Keratinocyte (primary cell): ENCODE measurements around the gene STK11. TPM values are rescaled to one million over a fixed set of nuclear protein-coding genes. Genes with fewer than 3 reads are reported as not detected.

Experiments used
- DNase-seq: peaks from one replicate; pipeline ENCODE4 v3.0.0-alpha.2; 2011; ENCODE audit warnings: low read depth, missing footprints, low spot score
- FAIRE-seq: peaks from 2 replicates; lab custom pipeline; 2011; peaks lifted over from hg19 to GRCh38; lab: Jason Lieb, UNC
- H2AFZ ChIP-seq: 2 replicates; pipeline ENCODE4 v1.6.0; 2012; ENCODE audit warnings: low read length, control low read depth, inconsistent platforms; ENCODE audit not compliant: control insufficient read depth
- H3K27ac ChIP-seq: 2 replicates; pipeline ENCODE4 v1.5.1; 2011; ENCODE audit warnings: low read length; ENCODE audit not compliant: control insufficient read depth, insufficient read depth
- H3K27me3 ChIP-seq: 3 replicates; pipeline ENCODE4 v1.6.0; 2011; ENCODE audit warnings: low read length; ENCODE audit not compliant: control insufficient read depth, insufficient read depth; ENCODE audit errors: extremely low read depth
- H3K36me3 ChIP-seq, 2 experiments: 2 replicates in 1 of 2; 3 replicates in 1 of 2; pipeline ENCODE4 v1.5.1; 2011; ENCODE audit warnings: low read length in 2 of 2, mild to moderate bottlenecking in 1 of 2; ENCODE audit not compliant: control insufficient read depth in 2 of 2, insufficient read depth in 2 of 2; ENCODE audit errors: extremely low read depth in 1 of 2
- H3K4me1 ChIP-seq: 3 replicates; pipeline ENCODE4 v1.5.1; 2011; ENCODE audit warnings: low read length; ENCODE audit not compliant: control insufficient read depth, insufficient read depth; ENCODE audit errors: extremely low read depth
- H3K4me2 ChIP-seq: 3 replicates; pipeline ENCODE4 v1.6.0; 2011; ENCODE audit warnings: low read depth, low read length; ENCODE audit not compliant: control insufficient read depth, insufficient read depth; ENCODE audit errors: extremely low read depth
- H3K4me3 ChIP-seq, 3 experiments: fragments of 200-600 bp in 1 of 3; sonication (generic) in 1 of 3; 2 replicates in 2 of 3; 3 replicates in 1 of 3; pipeline ENCODE4 v1.5.1; 2011 to 2016; ENCODE audit warnings: low read length in 3 of 3, mild to moderate bottlenecking in 3 of 3, control low read depth in 2 of 3, inconsistent platforms in 1 of 3, low read depth in 1 of 3, mixed read lengths in 1 of 3, mixed run types in 1 of 3, moderate library complexity in 1 of 3; ENCODE audit not compliant: control insufficient read depth in 2 of 3, insufficient read depth in 2 of 3; ENCODE audit errors: extremely low read depth in 1 of 3
- H3K79me2 ChIP-seq: 2 replicates; pipeline ENCODE4 v1.6.0; 2012; ENCODE audit warnings: low read length; ENCODE audit not compliant: control insufficient read depth, insufficient read depth
- H3K9ac ChIP-seq: 3 replicates; pipeline ENCODE4 v1.6.0; 2011; ENCODE audit warnings: low read length; ENCODE audit not compliant: control insufficient read depth, insufficient read depth; ENCODE audit errors: extremely low read depth
- H3K9me1 ChIP-seq: 3 replicates; pipeline ENCODE4 v1.6.0; 2011; ENCODE audit warnings: low read length; ENCODE audit not compliant: control insufficient read depth, insufficient read depth; ENCODE audit errors: extremely low read depth
- H3K9me3 ChIP-seq: 2 replicates; pipeline ENCODE4 v1.5.1; 2012; ENCODE audit warnings: low read depth, low read length; ENCODE audit not compliant: control insufficient read depth
- H4K20me1 ChIP-seq: 3 replicates; pipeline ENCODE4 v1.6.0; 2011; ENCODE audit warnings: low read length; ENCODE audit not compliant: control insufficient read depth, insufficient read depth; ENCODE audit errors: extremely low read depth
- EZH2 ChIP-seq: IDR thresholded peaks from one replicate; pipeline ENCODE4 v1.6.1; 2012; ENCODE audit warnings: inconsistent platforms, mild to moderate bottlenecking, low read length, moderate library complexity
- dilution Hi-C: fragments of 300-500 bp; cut with MboI; formaldehyde crosslinking; loops from one replicate; pipeline ENCODE4 v1.7.0; 2020; ENCODE audit warnings: low sequenced_read_pairs; ENCODE audit not compliant: extremely low pct_ligation_motif_present
- polyA plus RNA-seq, 5 experiments: library from polyadenylated mRNA; depleted of rRNA in 3 of 5; stranded (reverse) in 3 of 5; stranded (forward) in 1 of 5; unstranded in 1 of 5; fragments of >200 nt; gene quantifications; 1 replicate in 1 of 5; 2 replicates in 3 of 5; 3 replicates in 1 of 5; pipeline versions ENCODE4 v1.2.1 to v1.2.3, GENCODE V29; 2011 to 2012; ENCODE audit warnings: missing spikeins in 2 of 5, low read depth in 1 of 5, low replicate concordance in 1 of 5
- TF ChIP-seq, protein P1 (sequence below), 3 experiments: IDR thresholded peaks in 1 of 3; conservative IDR thresholded peaks in 1 of 3; optimal IDR thresholded peaks in 1 of 3; 2 replicates in 2 of 3; 3 replicates in 1 of 3; pipeline versions ENCODE3 to v1.5.1; 2011; ENCODE audit warnings: low read length in 3 of 3, mild to moderate bottlenecking in 3 of 3, moderate library complexity in 2 of 3, control low read depth in 1 of 3, inconsistent platforms in 1 of 3; ENCODE audit not compliant: insufficient read depth in 2 of 3; ENCODE audit errors: extremely low read depth in 1 of 3

STK11 gene
- polyA plus RNA-seq, 1 donor (not counting 4 experiments of a cell fraction or from before 2014, with no cell fraction given), result 24.6 TPM

GRCh38 chr19:1210227-1210538 is 4.6 kb downstream of the STK11 start:
- Histone ChIP-seq H3K4me3 (no peak overlapping the region), H3K4me2 (peak overlapping the region; percentile 39)
- dilution Hi-C loops, result no loop called here

DNA sequence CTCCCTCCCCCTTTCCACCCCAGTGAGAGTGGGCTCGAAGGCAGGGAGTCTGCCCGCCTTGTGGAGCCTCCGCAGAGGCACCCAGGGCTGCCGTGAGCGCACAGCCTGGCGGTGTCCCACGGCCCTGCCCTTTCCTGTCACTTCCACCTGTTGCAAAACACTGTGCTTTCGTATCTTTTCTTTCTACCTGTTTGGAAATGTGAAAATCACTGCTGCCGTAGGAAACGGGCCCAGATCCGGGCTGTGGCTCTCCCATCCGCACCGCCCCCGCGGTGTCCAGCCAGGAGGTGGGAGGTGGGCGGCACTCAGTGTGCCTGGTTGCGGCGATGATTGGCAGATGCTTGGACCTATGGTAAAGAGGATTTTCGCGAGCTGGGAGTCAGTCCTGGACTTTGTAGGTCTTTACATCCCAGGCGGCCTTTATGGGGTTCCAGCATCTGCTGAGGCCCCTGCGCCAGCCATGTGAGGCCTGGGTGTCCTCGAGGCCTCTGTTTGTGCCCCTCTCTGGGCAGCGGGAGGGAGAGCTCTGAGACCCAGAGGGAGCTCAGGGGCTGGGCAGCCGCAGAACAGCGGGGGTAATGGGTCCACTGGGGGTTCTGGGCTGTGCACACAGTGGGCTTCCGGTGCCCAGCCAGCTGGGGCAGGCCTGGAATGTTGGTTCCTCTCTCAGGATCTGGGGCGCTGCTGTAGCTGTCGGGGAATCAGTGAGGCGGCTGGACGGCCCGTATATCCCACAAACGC is 6.1 kb downstream of the STK11 start:
- TF ChIP-seq, protein P1, sequence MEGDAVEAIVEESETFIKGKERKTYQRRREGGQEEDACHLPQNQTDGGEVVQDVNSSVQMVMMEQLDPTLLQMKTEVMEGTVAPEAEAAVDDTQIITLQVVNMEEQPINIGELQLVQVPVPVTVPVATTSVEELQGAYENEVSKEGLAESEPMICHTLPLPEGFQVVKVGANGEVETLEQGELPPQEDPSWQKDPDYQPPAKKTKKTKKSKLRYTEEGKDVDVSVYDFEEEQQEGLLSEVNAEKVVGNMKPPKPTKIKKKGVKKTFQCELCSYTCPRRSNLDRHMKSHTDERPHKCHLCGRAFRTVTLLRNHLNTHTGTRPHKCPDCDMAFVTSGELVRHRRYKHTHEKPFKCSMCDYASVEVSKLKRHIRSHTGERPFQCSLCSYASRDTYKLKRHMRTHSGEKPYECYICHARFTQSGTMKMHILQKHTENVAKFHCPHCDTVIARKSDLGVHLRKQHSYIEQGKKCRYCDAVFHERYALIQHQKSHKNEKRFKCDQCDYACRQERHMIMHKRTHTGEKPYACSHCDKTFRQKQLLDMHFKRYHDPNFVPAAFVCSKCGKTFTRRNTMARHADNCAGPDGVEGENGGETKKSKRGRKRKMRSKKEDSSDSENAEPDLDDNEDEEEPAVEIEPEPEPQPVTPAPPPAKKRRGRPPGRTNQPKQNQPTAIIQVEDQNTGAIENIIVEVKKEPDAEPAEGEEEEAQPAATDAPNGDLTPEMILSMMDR (optimal IDR thresholded peaks at IDR 0.05 in 1 of 3, IDR thresholded peaks at IDR 0.05 in 1 of 3, conservative IDR thresholded peaks at IDR 0.05 in 1 of 3; ENCODE audit: extremely low read depth in 1 of 3, insufficient read depth in 2 of 3, low read length in 3 of 3), result no peak
- TF ChIP-seq EZH2, result no peak
- FAIRE-seq (no peak), DNase-seq (no peak)
- Histone ChIP-seq H2AFZ (no peak overlapping the region), H3K36me3 (peaks cover 8 to 17% of the 10 kb centered on the region in 2 experiments), H3K4me3 (no peak overlapping the region), H4K20me1 (peaks cover 11% of the 10 kb centered on the region), H3K79me2 (peaks cover 84% of the 10 kb centered on the region), H3K27me3 (no peaks in the 10 kb centered on the region), H3K4me1 (peaks cover 57% of the 10 kb centered on the region), H3K9ac (no peak overlapping the region), H3K4me2 (peak overlapping the region; percentile 5), H3K9me1 (no peaks in the 10 kb centered on the region), H3K9me3 (no peaks in the 10 kb centered on the region), H3K27ac (no peak overlapping the region)
- dilution Hi-C loops, result no loop called here

More at GRCh38 chr19:1210227-1210538, 4.6 kb downstream of the STK11 start:
- peaks cover 80% of the 10 kb centered on the region for H3K79me2 ChIP-seq
- peaks cover 11% of the 10 kb centered on the region for H4K20me1 ChIP-seq
- peaks cover 49% of the 10 kb centered on the region for H3K4me1 ChIP-seq
- no peaks in the 10 kb centered on the region for H3K27me3 ChIP-seq
- no peaks in the 10 kb centered on the region for H3K9me3 ChIP-seq
- peak overlapping the region; percentile 29 for H3K27ac ChIP-seq
- no peak overlapping the region for H2AFZ ChIP-seq
- DNase-seq, result no peak
- TF ChIP-seq EZH2, result no peak
- TF ChIP-seq, protein P1 (optimal IDR thresholded peaks at IDR 0.05 in 1 of 3, IDR thresholded peaks at IDR 0.05 in 1 of 3, conservative IDR thresholded peaks at IDR 0.05 in 1 of 3; ENCODE audit: extremely low read depth in 1 of 3, insufficient read depth in 2 of 3, low read length in 3 of 3), result no peak
- H3K9me1 ChIP-seq, result no peaks in the 10 kb centered on the region
- no peak for FAIRE-seq
- H3K36me3 ChIP-seq, result peaks cover 8 to 17% of the 10 kb centered on the region in 2 experiments
- no peak overlapping the region for H3K9ac ChIP-seq
